ENCODE results near the gene SYCE3.

- no peak for TF ChIP-seq POLR2A (IDR thresholded peaks at IDR 0.05)
- TF ChIP-seq, protein P1, sequence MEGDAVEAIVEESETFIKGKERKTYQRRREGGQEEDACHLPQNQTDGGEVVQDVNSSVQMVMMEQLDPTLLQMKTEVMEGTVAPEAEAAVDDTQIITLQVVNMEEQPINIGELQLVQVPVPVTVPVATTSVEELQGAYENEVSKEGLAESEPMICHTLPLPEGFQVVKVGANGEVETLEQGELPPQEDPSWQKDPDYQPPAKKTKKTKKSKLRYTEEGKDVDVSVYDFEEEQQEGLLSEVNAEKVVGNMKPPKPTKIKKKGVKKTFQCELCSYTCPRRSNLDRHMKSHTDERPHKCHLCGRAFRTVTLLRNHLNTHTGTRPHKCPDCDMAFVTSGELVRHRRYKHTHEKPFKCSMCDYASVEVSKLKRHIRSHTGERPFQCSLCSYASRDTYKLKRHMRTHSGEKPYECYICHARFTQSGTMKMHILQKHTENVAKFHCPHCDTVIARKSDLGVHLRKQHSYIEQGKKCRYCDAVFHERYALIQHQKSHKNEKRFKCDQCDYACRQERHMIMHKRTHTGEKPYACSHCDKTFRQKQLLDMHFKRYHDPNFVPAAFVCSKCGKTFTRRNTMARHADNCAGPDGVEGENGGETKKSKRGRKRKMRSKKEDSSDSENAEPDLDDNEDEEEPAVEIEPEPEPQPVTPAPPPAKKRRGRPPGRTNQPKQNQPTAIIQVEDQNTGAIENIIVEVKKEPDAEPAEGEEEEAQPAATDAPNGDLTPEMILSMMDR (IDR thresholded peaks at IDR 0.05) = no peak
Measured at GRCh38 chr22:50560034-50560433, 2.7 kb downstream of the SYCE3 start.
